GM21447 (cell line): ENCODE results near the gene BTBD9.

Experiments used
- ATAC-seq: cut with Tn5 transposase; IDR thresholded peaks from one replicate; pipeline ENCODE4 v1.9.1; 2021; ENCODE audit not compliant: unreplicated experiment

BTBD9 gene

DNA sequence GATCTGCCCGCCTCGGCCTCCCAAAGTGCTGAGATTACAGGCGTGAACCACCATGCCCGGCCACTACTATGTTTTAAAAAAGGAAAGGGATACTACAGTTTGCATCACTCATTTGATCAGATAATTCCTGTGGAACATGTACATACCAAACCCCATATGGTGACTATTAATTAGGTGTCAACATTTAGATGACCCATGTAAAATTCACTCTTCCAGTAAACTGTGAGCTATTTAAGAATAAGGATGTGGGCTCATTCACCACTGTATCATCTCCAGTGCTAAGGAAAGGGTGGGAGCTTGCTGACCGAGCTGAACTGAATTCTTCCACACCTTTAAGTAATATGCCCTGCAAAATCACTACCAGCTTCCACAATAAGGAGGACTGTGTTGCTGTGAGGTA, 127.5 kb downstream of the BTBD9 start:
- ATAC-seq, result no peak

DNA sequence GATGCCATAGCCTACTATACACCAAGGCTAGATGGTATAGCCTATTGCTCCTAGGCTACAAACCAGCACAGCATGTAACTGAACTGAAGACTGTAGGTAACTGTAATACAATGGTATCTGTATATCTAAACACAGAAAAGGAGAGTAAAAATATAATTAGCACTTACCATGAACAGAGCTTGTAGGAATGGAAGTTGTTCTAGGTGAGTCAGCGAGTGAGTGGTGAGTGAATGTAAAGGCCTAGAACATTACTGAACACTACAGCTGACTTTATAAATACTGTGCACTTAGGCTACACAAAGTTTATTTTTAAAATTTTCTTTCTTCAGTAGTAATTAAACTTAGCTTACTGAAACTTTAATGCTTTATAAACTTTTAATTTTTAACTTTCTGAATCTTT, 129.5 kb downstream of the BTBD9 start:
- ATAC-seq, result no peak

DNA sequence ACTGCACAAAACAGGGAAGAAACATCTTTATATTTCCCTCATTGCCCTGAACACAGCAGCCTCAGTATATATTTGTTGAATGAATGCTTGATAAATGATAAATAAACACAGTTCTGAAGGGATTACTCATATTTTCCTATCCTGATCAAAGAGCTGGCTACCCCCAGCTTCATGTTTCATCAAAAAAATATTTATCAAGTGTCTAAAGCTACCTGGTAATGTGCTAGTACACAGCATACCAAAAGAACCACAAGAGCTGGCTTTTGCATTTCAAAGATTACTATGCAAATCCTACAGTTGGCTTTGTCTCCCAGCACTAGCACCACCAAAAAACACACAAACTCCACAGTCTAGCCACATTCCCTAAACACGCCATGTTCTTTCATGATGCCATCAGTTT, 130.0 kb downstream of the BTBD9 start:
- ATAC-seq, result no peak

DNA sequence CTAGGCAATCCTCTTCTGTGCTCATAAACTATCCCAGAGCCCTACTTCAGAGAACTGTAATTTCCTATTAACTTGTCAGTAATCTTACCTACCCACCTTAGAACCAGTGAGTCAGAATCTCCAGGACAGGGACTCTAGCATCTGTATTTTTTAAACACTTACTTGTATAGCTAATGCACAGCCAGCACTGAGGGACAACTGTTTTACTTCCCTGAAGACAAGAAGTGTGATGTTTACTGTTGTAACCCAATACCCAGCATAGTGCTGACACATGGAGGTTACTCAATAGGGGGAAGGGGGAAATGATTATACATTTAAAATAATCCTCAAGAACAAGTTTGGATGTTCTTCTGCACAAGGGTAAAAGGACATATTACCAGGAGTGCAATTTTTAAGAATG, 130.8 kb downstream of the BTBD9 start:
- no peak for ATAC-seq

DNA sequence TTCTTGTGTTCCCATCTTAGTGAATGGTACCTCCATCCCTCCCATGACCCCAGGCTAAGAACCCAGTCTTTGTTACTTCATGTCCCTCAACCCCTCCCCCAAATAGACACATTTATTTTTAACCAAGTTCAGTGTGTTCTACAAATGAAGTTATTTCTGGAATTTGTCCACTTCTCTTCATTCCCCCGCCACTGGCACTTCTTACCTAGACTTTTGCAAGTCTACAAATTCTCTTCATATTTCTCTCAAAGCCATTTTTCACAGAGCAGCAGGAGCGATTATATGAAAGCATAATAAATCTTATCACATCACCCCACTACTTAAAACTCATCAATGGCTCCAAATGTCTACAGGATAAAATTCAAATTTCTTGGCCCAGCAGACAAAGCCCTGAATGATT, 131.4 kb downstream of the BTBD9 start:
- no peak for ATAC-seq

DNA sequence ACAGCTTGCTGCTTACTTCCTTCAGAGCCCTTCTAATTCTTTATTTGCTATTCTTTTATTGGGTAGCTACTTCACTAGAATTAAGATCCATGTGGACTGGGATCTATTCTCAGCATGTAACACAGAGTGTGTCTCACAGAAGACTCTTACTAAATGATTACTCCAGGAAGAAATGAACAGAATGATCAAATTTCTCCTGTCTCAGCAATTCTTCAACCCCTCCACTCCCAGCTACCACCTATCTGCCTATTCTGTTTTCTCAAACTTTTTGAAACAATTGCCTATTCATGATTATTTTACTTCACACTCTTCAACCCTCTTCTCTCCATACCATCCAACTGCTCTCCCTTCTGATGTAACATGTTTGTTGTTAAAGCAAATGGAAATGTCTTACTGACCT, 132.6 kb downstream of the BTBD9 start:
- ATAC-seq, result no peak

DNA sequence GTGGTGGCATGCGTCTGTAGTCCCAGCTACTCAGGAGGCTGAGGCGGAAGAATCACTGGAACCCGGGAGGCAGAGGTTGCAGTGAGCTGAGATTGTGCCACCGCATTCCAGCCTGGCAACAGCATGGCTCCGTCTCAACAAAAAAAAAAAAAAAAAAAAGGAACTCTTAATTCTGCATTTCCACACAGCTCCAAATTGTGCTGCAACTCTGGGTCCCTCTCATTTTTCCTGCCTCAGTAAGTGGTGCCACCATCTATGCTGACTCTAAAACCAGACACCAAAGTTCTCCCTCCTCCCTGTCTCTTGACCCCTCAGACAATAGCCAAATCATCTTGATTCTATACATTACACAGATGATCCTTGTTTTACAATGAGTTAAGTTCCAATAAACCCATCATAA, 133.9 kb downstream of the BTBD9 start:
- no peak for ATAC-seq

DNA sequence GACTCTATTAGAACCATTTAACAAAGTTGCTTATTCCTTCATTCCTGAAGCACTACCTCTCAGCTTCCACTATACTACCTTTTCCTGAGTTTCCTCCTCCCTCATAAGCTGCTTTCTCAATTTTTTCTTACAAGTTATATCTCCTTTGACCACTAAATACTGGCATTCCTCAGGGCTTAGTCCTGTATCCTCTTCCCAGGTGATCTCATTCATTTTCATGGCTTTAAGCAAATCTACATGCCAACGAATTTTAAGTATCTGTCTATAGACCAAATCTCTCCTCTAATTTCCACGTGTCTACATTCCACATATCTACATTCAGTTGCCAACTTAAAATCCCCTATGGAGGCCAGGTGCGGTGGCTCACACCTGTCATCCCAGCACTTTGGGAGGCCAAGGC, 134.7 kb downstream of the BTBD9 start:
- ATAC-seq, result no peak

DNA sequence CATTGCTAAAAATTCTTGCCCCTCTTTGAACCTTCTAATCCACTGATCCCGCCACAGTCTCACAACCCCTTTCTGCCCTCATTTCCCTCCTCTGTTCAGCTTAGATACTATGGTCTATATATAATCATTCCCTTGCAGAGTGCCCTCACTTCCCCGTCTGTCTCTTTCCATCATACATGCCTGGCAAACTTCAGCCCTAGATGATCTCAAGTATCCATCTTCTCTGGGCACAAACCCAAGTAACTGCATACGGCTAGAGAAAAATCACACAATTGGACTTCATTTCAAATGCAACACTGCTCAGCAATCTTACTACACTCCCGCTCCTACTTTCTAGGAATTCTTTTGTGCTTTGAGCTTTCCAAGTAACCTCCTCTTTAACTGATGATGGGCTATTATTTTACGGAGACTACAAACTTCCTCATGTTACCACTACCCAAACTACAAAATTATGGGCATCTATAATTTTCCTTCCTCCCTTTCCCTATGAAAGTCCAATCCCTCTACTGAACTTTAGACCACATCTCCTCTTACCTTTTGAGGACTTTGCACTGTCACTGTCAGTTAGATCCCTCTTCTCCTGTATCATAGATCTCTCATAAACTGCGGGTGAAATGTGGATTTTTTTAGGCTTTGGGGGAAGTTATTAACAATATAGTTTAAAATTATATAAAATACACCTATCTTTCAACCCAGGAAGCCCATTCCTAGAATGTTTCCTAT, 135.6 kb downstream of the BTBD9 start:
- no peak for ATAC-seq

DNA sequence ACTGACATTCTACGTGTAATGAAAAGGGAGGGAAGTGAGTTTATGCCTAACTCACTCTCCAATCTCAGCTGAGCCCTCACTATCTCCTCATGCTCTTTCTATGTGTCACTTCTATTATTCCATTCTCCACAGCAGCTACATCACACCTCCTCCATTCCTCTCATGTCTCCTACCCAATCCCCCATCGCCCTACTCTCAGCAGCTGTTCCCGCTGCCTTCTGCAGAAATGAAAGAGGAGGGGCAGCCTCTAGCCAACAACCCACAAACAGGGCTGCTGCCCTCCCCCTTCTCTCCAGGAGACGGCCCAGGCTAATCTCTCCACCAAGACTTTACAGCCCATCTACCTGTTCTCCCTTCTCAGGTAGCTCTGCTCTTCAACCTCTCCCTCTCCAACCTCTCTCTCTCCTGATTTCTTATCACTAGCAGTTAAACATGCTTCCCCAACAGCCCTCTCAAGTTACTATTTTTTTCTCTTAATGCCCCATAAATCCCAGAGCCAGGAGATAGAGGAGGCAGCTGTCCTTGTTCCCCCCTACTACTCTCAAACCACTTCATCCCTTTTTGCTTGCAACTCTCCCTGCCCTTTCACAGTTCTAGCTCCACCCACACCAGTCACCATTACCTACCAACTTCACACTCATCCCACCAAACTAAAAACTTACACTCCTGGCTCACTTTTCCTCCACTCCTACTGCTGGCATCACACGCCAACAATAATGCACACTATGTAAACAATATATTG, 136.5 kb downstream of the BTBD9 start:
- no peak for ATAC-seq

DNA sequence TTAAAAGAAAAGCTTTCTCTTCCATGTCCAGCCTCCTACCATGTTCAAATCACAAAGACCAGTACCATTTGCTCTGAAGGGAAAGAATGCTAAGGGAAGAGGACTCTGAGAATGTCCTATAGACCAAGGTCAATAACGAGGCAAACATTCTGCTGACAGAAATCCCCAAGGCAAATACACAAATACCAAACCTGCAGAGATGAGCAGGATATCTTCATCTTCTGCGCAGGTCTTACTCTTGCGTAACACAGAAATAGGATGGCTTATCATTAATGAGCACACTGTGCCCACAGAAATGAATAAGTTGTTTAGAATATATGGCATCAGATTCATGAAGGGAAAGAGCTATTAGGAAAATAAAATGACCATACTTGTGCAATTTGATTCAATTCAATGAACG, 137.3 kb downstream of the BTBD9 start:
- no peak for ATAC-seq

DNA sequence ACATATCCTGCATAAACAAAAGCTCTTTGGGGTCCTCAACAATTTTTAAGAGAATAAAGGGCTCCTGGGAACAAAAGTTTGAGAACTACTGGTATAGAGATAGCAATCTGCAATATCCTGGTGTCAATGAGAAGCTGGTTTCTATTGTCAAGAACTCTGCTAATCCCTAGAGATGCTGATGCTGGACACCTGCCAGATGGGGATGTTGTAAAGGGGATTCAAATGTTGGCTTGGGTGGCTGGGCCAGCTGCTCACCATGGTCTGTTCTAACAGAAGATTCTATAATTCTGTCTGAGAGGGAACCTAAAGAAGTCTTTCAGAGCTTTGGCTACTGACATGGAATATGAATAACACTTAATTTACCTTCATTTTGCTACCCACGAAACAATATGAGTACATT, 137.8 kb downstream of the BTBD9 start:
- ATAC-seq, result no peak

DNA sequence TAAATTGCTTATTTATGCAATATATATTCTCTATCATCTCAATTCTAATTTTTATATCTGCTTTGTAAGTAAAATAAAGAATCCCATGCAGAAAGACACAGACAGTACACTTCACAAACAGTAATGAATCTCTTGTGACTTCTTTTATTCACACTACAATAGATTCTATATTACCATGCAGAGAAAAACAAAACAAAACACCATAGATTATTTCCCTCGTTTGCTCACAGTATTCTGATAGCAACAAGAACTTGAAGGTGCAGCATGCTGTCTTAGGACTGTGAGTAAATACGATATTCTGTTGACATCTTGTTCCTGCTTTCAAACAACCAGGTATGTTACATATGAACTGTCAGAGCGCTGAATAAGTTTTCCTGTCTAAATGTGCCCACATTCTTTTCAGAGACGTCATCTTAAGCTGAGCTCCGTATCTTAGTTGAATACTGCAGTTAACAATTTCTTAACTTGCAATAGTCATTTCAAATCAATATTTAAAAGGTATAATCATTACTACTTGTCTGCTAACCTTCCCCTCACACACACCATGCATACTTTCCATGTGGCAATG, 140.1 kb downstream of the BTBD9 start:
- no peak for ATAC-seq

DNA sequence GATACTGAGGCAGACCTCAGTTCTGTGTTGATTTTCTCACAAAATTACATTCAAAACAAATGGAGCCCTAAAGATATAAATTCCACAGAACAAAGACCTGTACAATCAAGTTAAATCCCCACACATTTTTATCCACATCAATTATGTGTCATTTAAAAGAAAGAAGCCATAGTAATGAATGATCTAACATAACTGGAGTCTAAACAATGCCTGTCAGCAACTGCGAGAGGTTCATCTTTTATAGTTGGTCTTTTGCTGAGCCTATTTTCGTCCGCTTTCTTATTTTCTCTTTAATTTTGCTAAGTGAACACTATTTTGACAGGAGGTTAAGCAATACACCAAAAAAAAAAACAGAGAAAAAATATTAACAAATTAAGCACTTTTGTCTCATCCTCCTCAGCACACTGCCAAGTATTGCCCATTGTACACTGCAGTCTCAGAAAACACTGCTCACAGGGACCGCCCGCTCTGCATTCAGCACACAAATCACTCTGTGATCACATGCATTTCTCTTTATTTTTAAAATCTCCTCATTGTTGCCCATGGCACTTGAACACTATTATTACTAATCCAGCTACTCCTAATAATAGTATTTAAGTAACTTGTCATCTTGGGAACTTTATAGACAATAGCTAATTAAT, 140.8 kb downstream of the BTBD9 start:
- no peak for ATAC-seq

DNA sequence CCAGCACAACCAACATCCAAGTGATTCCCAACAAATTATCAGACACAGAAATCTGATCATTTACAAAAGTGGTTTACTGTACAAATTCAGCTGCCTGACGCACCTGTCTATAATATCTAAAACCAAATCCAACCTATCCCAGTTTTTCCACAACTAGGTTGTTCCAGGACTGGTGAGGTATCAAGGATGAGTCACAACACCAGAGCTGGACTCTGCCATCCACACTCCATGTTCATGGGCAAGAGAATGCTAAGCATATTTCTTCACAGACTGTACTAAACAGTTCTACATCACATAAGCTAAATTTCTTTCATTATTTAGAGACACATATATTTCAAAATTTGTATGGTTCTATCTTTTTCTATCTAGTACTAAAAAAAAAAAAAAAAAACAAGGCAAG, 141.6 kb downstream of the BTBD9 start:
- no peak for ATAC-seq

DNA sequence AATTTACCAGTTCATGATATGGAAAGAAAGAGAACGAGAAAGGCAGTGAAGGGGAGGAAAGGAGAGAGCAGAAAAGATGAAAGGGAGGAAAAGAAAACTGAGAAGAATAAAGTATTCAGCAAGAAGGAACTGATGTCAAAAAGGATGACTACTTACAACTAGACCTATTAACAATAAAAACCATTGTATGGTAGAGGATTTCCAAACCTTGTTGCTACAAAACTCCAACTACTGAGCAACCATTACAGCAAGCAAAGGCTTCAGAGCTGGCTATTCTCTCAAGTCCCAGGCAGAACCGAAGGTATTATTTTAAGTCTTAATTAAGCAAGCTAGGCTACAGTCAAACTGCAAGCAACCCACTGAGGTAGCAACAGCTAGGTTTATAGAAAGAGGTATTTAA, 142.2 kb downstream of the BTBD9 start:
- ATAC-seq, result no peak

DNA sequence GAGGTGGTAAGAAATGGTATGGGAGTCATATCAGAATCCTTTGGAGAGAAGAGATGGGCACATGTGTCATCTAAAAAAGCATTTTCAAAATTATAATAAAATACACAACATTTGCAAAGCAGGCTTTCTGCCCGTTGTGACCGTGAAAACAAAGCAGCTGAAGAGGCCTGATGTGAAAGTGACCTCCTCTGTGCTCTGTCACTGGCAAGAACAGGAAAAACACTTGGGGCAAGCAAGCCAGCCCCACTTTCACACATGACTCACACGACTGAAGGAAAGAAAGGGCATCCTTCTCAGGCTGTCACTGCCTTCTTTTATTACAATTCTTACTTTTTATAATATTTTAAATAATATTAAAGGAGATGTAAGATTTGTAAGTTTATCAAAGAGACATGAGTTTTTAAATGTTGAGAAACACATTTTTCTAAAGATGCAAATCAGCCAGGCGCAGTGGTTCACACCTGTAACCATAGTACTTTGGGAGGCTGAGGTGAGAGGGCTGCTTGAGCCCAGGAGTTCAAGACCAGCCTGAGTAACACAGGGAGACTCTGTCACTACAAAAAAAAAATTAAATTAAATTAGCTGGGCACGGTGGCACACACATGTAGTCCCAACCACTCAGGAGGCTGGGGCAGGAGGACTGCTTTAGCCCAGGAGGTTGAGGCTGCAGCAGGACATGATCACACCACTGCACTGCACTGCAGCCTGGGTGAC, 143.7 kb downstream of the BTBD9 start:
- peak; percentile 63 for ATAC-seq

DNA sequence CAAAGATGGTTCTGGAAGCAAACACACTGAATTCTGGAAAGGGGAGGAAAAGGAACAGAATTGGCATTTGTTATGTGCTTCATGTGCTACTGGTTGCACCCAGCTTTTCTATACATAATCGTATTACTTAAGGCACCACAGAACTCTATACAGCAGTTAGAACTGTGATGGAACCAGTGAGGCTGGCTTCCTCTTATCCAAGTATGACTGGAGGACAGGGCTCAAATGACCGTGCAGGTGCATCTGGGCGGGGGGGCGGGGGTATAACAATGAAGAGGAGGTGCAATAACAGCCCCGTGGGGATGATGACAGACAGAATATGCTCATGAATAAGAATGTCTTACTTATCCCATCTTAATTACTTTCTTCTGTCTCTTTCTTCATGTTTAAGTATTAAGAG, 144.2 kb downstream of the BTBD9 start:
- ATAC-seq, result no peak

DNA sequence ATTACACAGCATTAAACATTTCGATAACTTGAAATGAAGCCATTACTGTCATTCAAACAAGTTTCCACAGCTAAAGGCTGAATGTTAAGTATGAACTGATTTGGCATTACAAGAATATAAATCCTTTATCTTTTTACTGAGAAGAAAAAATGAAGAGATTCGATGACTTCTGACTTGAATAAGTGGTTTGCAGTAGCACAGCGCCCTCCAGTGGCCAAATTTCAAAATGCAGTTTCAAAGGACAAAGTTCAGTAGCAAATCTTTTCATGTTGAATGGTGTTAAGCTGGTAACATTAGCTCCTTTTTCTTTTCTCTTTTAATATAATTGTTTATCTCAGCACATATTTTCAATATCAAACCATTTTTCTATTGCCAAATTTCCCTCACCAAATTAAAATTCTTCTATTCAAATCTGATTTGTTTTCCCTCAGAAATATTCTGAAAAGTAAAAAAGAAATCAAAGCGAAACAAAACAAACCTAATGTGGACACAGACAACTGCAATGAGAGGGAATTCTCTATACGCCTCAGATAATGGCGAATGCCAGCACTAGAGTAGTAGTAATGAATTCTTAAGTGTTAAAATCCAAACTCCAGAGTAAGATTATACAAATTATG, 145.7 kb downstream of the BTBD9 start:
- ATAC-seq, result no peak

DNA sequence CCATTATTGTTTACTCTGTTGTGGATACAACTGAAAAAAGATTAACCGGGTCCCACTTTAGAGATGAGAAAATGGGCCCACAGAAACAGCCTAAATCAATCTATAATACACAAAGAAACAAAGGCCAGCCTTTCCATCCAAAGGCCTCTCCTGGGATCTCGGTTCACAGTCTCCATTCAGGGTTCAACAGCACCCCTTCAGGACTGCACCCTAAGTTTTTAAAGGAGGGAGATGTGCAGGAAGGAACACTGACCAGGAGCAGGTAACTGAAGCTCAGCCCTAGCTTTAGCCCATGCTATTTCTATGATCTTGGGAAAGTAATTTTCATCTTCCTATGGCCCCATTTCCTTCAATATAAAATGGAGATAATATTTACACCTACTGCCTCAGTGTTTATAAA, 147.7 kb downstream of the BTBD9 start:
- no peak for ATAC-seq

DNA sequence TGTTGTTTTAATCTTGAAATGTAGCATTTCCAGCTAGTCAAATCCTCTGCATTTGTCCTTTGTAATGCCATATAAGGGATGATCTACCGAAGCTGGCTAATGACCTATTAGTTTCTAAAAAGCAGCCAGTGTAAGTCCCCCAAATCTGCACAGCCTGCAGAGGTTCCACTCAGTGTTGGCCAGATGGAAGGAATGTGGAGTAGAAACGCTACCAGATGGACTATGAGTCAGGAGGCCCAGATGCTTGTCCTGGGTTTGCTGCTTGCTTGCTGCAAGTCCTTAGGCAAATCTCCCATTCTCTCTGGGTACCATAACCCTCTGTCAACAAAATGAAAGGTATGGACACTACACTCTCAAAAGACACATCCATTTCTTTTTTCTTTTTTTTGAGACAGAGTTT, 149.8 kb downstream of the BTBD9 start:
- ATAC-seq, result no peak
